ENCODE data around the gene BCL7B.

The BCL7B gene

GRCh38 chr7:73487486-73487885 is 70.0 kb downstream of the BCL7B start:
- no peak for DNase-seq

All from NCI-H1694 treated with DMSO at 0.1 percent for 48 hours (cell line).